VCaP (cell line): ENCODE data around the gene ERBB3.

Source experiments
- H3K27ac ChIP-seq: fragments of 450-650 bp; 2 replicates; pipeline ENCODE4 v1.5.1; 2017
- TF ChIP-seq, protein P1 (sequence below): fragments of 450-650 bp; conservative IDR thresholded peaks from 2 replicates; pipeline ENCODE4 v1.5.1; 2017; ENCODE audit warnings: mild to moderate bottlenecking, moderate library complexity

ERBB3 gene

DNA sequence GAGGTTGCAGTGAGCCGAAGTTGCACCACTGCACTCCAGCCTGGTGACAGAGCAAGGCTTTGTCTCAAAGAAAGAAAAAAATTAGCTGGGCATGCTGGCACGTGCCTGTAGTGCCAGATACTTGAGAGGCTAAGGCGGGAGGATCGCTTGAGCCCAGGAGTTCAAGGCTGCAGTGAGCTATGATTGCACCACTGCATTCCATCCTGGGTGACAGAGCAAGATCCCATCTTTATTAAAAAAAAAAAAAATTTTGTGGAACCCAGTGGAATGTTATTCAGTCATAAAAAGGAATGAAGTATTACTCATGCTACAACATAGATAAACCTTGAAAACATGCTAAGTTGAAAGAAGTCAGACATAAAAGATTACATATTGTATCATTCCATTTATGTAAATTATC lies 8.3 kb upstream of the ERBB3 start:
- TF ChIP-seq, protein P1, sequence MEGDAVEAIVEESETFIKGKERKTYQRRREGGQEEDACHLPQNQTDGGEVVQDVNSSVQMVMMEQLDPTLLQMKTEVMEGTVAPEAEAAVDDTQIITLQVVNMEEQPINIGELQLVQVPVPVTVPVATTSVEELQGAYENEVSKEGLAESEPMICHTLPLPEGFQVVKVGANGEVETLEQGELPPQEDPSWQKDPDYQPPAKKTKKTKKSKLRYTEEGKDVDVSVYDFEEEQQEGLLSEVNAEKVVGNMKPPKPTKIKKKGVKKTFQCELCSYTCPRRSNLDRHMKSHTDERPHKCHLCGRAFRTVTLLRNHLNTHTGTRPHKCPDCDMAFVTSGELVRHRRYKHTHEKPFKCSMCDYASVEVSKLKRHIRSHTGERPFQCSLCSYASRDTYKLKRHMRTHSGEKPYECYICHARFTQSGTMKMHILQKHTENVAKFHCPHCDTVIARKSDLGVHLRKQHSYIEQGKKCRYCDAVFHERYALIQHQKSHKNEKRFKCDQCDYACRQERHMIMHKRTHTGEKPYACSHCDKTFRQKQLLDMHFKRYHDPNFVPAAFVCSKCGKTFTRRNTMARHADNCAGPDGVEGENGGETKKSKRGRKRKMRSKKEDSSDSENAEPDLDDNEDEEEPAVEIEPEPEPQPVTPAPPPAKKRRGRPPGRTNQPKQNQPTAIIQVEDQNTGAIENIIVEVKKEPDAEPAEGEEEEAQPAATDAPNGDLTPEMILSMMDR = no peak
- peak overlapping the region; percentile 23; the same call in 1 of the 2 replicates for H3K27ac ChIP-seq

DNA sequence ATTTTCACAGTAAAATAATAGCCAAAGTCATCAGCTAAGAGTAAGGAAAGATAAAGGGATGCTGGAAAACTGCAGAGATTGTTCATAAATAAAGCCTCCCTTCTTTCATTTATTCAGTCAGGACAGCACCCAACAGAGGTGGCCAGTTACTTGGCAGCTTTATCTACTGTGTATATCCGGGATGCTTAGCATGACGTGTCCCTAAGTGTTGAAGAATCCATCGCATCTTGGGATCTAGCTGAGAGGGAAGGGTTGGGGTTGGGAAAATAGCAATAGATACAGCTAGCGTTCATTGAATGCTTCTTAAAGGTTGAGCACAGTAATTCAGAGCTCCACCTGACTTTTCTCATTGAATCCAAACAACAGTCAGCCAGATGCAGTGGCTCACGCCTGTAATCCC lies 5.6 kb upstream of the ERBB3 start:
- H3K27ac ChIP-seq = no peak overlapping the region
- TF ChIP-seq, protein P1 = no peak

DNA sequence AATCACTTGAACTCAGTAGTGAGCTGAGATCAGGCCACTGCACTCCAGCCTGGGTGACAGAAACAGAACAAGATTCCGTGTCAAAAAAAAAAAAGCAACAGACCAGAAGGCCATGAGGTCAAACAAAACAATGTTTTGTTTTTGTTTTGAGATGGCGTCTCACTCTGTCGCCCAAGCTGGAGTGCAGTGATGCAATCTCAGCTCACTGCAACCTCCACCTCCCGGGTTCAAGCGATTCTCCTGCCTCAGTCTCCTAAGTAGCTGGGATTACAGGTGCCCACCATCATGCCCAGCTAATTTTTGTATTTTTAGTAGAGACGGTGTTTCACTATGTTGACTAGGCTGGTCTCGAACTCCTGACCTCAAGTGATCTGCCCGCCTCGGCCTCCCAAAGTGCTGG lies 2.0 kb upstream of the ERBB3 start:
- peak overlapping the region; percentile 95 for H3K27ac ChIP-seq

DNA sequence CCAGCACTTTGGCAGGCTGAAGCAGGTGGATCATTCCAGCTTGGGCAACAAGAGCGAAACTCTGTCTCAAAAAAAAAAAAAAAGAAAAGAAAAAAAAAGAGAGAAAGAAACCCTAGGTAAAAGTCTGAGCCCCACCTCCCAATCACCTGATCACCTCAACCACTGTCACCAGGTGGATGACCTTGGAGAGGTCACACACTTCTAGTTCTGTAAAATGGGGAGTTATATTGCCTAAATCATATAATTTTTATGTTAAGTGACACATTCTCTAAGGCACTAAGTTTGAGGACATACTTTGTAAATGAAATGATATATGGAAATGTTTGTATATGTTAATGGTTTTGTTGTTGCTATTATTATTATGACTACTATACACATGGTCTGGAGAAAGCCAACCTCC lies 1.5 kb upstream of the ERBB3 start:
- TF ChIP-seq, protein P1 = no peak
- H3K27ac ChIP-seq = peak overlapping the region; percentile 95

DNA sequence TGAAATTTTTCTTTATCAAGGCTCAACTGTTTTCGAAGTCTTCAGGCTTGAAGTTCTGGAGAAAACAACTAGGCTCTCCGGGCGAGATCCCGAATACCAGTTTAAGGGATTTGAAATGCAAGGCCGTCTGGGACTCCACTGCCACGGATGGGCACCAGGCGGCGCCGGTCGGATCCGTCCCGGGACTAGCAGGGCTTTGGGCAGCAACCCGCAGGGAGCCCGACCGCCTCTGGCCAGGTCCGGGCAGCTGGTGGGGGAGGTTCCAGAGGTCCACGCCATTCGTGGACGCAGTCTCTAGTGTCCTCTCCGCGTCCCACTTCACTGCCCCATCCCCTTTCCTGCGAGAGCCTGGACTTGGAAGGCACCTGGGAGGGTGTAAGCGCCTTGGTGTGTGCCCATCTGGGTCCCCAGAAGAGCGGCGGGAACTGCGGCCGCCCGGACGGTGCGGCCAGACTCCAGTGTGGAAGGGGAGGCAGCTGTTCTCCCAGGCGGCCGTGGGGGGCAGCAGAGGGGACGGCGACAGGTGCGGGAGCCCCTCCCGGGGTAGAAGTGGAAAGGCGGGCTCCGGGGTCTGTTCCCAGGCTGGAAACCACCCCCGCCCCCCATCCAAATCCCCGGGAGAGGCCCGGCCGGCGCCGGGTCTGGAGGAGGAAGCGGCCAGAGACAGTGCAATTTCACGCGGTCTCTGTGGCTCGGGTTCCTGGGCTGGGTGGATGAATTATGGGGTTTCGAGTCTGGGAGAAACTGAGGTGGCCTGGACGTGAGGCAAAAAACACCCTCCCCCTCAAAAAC lies 838 bp upstream of the ERBB3 start:
- peak overlapping the region; percentile 95 for H3K27ac ChIP-seq
- TF ChIP-seq, protein P1 = peak; percentile 97

DNA sequence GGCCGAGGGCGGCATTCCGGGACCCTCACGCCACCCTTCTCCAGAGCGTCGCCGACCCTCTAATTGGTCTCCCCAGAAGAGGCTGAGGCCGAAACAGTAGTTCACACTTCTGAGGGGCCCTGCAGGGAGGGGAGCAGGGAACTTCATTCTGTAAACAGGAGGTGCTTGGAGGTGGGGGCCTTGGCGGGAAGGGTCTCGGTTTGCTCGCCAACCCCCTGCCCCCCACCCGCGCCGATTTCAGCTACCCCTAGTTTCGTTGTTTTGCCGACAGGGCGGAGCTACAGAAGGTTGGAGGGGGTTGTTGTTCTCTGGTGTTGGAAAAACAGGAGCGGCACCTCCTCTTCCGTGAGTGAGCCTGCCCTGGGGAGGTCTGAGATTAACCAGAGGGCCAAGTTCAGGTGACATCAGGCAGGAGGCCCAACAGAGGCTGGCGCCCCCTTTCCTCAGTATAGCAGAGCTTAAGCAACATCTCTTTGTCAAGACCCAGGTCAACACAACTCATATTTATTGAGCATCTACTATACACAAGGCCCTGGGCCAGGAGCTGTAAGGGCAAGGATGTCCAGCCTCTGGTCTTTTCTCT lies 682 bp downstream of the ERBB3 start:
- H3K27ac ChIP-seq = peak overlapping the region; percentile 95

DNA sequence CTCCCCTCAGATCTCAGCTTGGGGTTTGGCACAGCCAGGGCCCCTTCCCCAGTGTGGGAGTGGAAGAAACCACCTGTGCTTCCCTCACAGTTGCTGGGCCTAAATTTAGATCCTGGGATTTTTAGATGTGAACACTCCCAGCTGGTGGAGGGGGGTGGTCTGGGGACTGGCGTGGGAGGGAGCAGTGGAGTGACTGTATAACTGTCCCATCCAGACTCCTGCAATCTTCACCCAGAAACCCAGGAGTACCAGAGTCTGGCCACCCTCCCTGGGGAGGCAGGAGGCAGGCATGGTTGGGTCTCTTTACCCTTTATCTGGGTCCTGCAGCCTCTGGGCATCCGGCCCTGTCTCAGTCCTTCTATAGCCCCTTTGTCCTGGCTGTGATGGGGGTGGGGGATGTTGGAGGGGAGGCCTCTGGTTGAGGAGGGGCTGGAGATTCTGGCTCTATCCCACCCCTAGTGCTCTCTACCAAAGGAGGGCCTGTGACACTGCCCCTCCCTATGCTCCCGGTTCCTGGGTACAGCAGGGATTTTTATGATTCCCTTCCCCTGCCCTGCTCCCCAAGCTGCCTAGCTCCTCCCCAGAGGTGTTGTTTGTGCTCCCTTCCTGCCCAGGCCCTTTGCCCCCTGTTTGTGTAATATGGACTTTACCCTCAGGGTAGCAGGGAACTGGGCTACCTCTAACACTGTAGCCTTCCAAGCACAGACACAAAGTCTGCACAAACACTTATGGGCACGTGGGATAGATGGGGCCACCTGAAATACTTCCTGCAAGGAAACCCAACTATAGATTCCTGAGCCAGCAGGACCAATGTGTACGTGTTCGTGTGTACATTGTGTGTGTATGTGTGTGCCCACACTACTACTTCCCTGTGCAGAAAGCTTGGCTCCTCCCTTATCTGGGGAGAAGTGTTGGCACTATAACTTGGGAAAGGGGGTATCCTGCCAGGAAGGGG lies 1.7 kb downstream of the ERBB3 start:
- TF ChIP-seq, protein P1 = no peak
- no peak overlapping the region for H3K27ac ChIP-seq

More for the DNA sequence above, 682 bp downstream of the ERBB3 start:
- TF ChIP-seq, protein P1 = no peak
